ENCODE results near the gene HSP90B1. TPM values are rescaled to one million over a fixed set of nuclear protein-coding genes. Genes with fewer than 3 reads are reported as not detected.

HSP90B1 gene
- total RNA-seq, 1 donor from 2014 or later, result 1,198 TPM

GRCh38 chr12:103973909-103974308 lies 43.7 kb downstream of the HSP90B1 start:
- no peak for DNase-seq (ENCODE audit: low read depth)

DNA sequence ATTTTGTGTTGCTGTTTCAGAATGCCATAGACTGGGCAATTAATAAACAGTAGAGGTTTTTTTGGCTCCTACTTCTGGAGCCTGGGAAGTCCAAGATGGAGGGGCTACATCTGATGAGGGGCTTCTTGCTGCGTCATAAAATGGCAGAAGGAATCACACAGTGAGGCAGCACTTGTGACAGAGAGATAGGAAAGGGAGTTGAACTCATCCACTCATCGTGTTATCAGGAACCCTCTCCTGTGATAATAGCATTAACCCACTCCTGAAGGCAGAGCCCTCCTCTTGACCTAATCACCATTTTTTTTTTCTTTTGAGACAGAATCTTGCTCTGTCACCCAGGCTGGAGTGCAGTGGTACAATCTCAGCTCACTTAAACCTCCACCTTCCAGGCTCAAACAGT lies 45.2 kb downstream of the HSP90B1 start:
- DNase-seq (ENCODE audit: low read depth), result no peak

DNA sequence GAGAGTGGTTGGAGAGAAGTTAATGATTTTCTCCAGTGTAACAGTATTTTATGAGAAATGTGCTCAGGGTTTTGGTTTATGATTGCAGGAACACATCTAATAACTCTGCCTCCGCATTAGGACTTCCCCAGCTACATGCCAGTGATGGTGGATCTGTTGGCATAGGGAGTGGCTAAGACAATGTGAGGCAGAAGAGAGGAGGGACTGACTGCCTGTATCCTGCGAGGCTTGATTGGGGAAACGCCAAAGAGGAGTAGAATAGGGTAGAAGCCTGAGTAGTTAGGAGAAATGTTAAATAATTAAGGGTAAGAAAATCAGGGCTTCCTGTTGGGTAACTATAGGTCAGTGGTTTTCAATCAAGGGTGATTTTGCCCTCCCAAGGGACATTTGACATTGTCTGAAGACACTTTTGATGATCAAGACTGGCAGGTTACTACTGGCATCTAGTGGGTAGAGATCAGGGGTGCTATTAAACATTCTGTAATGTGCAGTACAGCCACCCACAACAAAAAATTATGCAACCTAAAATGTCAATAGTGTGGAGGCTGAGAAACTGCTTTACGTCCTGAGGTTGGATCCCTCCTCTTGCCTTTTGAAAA lies 48.3 kb downstream of the HSP90B1 start:
- DNase-seq (ENCODE audit: low read depth), result no peak

- DNase-seq (ENCODE audit: low read depth), result peak; percentile 45
Observed at GRCh38 chr12:103986829-103987228, 56.6 kb downstream of the HSP90B1 start.

DNA sequence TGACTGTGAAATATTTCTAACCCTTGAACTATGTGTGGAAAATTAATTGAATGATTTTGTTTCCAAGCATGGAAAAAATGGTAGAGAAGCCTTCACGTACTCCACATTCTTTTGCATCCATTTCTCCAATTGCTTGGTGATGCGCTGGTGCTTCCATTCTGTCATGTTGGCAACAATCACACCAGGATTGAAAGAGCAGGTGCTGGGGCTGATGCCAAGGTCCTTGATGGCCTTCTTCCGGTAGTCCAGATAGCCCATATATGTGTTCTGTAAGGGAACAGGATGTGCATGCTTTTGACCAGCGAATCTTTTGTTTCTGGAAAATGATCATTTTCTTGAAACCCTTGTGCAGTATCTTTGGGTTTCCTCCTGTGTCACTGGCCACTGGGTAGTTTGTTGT lies 64.0 kb downstream of the HSP90B1 start:
- no peak for DNase-seq (ENCODE audit: low read depth)

GRCh38 chr12:103996595-103996994 lies 66.4 kb downstream of the HSP90B1 start:
- DNase-seq (ENCODE audit: low read depth), result no peak

- DNase-seq (ENCODE audit: low read depth), result no peak
Observed at GRCh38 chr12:103997286-103997900, 67.2 kb downstream of the HSP90B1 start.

Other genes starting within 250 kb of the HSP90B1 start
- 11.1 and 20.7 TPM in 2 replicates for gene NT5DC3, start 89.2 kb upstream of the HSP90B1 start, total RNA-seq
- gene TDG, start 35.5 kb downstream of the HSP90B1 start, total RNA-seq, result 35.9 and 39.4 TPM in 2 replicates
- 0.87 and 12.5 TPM in 2 replicates for gene GLT8D2, start 119.8 kb downstream of the HSP90B1 start, total RNA-seq
- 5.9 and 17.9 TPM in 2 replicates for gene HCFC2, start 134.1 kb downstream of the HSP90B1 start, total RNA-seq
- 22.5 and 23.6 TPM in 2 replicates for gene NFYB, start 207.8 kb downstream of the HSP90B1 start, total RNA-seq